CD4-positive, alpha-beta T cell treated with Interleukin-17A for 4 hours (primary cell): ENCODE data around the gene COA5.

Source experiments
- DNase-seq: peaks from one replicate; pipeline ENCODE4 v3.0.0-alpha.2; 2020; ENCODE audit warnings: mixed read lengths

Gene COA5, protein sequence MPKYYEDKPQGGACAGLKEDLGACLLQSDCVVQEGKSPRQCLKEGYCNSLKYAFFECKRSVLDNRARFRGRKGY

DNA sequence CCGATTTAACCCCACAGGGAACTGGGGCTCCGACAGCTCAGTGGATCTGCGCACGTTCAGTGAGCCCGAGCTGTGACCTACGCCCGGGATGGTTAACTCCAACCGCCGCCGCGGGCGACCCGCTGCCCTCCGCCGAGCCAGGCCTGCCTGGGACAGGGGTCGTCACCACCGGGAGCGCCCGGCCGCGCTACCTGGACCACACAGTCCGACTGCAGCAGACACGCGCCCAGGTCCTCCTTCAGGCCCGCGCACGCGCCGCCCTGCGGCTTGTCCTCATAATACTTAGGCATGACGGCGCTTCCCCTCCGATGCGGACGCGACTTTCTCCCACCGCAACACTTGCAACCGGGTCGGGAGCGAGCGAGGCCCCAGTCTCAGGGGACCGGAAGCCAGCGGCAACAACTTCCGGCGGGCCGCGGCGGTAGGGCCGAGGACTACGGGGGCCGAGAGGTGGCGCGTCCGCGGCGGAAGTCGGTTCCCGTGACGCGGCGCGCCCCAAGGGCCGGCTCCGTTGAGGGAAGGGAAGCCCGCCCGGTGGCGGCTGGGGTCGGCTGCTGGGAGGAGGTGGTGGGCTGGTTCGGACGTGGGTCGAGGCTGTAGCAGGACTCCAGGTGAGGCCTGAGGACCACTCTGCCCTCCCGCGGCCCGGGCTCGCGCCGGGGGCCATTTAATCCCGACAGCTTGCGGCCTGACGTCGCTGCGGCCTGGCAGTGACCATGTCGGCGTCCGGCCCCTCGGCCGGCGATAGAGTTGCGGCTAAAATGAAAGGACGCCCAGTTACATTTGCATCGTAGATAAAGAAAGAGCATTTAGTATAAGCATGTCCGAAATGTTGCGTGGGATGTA lies at the start of gene COA5, which contains the start of gene UNC50:
COA5 (minus strand) TSS at position 397 of the 846 bp plus-strand sequence; CDS start at position 290, 107 bp downstream.
UNC50 (plus strand) TSS at position 474 of the 846 bp plus-strand sequence. CDS start 1,171 bp downstream, outside the sequence.
- DNase-seq = peak; percentile 90

DNA sequence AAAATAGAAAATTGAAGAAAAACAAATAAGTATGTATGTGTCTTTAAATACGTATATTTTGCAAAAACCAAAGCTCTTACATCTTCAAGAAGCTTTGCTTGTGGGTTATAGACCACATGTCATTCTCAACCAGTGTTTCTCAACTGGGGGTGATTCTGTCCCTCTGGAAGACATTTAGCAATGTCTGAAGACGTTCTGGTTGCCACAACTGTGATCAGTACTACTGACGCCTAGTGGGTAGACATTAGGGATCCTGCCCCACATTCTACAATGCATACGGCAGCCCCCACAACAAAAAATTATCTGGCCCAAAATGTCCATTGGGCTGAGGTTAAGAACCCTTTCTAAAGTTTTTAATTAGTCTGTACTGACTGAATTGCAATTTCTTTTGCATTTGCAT lies 48.5 kb upstream of the COA5 start:
- peak; percentile 36 for DNase-seq

DNA sequence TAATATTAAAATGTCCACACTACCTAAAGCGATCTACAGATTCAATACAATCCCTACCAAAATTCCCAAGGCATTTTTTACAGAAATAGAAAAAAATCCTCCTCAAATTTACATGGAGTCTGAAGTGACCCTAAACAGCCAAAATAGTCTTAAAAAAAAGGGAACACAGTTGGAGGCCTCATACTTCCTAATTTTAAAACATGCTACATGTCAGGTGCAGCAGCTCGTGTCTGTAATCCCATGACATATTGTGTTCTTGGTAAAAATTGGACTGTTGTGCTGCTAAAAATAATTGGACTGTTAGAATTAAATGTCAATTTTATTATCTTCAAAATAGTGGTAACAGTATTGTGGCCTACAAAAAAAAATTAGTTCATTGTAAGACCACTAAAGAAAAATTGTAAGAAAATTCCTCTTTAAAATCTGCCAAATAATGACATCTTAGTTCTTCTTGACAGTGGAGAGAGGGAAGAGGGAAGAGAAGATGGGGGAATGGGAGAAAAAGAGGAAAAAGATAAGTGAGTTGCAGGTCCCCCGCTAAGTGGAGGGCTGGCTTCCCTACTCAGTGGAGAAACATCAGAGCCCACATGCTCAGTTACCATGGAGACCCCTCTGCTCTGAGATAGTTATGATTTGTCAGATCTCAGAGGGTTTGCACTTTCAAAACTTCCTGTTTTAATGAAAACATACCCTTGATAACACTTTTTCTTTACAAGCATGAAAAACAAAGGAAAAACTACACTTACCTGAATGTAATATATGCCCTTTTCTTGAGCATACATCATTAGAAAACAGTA lies 46.6 kb upstream of the COA5 start:
- peak; percentile 62 for DNase-seq

DNA sequence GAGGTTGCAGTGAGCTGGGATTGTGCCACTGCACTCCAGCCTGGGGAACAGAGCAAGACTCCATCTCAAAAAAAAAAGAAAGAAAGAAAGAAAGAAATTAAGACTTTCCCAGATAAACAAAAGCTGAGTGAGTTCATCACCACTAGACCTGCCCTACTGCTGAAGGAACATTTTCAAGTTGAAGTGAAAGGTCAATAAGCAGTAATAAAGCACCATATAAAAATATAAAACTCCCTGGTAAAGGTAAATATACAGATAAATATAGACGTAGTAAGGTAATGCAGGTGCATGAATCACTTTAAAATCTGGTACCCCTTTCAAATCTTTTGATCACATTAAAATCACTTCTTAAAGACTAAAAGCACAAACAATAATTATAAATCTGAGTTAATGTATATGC lies 42.7 kb upstream of the COA5 start:
- no peak for DNase-seq

DNA sequence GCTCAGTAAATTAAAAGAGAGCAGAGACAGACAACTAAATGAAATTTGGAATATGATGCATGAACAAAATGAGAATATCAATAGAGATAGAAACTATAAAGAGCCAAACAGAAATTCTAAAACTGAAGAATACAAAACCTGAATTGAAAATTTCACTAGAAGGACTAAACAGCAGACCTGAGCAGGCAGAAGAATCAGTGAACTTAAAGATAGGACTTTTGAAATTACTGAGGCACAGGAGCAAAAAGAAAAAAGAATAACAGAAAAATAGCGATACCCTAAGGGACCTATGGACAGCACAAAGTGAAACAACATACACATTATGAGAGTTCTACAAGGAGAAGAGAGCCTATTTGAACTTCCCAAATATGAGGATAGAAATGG lies 41.7 kb upstream of the COA5 start:
- no peak for DNase-seq

DNA sequence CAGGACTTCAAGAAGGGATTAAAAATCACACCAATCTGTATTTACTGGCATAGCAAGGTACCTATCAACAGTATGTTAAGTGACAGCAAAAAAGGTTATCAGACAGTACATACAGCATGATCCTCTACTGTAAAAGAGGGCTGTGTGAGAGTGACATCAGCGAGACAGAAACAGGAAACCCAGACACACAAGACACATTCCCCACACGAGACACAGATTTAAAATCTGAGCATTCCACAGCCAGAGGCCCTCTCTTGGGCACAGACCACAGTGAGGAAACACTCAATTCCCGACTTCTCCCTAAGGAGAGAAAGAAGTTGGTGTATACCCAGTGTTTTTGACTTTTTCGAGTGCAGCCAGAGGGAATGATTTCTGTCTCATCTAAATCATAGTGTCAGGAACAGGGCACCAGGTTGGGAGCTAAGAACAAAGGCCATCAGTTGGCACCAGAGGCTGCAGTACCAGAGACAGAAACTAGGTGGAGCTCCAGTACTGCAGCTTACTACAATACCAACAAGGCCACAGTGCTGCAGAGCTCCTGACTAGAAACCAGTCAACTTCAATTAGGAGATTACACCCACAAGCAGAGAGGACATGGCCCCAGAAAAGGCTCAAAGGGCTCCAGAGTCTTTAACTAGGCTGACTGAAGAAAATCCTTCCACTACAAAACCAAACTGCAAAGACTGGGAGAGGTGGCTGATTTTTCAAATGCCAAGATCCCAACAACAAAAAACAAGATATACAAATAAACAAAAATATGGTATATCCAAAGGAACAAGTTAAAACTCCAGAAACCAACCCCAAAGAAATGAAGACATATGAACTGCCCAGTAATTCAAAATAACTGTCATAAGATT lies 41.1 kb upstream of the COA5 start:
- DNase-seq = peak; percentile 88

DNA sequence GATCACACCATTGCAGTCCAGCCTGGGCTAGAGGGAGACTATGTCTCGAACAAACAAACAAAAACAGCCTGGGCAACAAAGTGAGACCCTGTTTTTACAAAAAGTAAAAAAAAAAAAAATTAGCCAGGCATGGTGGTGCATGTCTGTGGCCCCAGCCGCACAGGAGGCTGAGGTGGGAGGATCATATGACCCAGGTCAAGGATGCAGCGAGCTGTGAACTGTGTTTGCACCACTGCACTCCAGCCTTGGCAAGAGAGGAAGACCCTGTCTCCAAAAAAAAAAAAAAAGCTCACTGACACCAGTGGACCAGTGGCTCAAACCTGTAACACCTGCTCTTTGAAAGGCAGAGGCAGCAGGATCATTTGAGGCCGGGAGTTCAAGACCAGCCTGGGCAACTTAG lies 40.1 kb upstream of the COA5 start:
- DNase-seq = no peak

DNA sequence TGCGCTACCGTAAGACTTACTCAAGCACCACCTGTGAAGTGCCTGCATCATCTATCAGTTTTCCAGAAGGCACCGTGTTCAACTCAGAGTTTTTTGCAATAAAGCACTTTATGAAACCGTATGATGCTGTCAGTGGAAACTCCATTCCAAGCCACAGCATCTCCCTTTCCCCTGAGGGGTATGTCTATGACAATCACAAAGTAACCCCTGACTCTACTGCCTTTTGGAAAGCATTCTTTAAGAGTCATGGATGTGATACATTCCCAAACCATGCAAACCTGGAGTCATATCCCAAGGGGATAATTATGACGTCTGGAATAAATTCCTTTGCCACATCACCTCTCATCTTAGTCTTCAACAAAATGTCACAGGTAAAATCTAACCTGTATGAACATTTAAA lies 39.3 kb upstream of the COA5 start:
- DNase-seq = no peak

DNA sequence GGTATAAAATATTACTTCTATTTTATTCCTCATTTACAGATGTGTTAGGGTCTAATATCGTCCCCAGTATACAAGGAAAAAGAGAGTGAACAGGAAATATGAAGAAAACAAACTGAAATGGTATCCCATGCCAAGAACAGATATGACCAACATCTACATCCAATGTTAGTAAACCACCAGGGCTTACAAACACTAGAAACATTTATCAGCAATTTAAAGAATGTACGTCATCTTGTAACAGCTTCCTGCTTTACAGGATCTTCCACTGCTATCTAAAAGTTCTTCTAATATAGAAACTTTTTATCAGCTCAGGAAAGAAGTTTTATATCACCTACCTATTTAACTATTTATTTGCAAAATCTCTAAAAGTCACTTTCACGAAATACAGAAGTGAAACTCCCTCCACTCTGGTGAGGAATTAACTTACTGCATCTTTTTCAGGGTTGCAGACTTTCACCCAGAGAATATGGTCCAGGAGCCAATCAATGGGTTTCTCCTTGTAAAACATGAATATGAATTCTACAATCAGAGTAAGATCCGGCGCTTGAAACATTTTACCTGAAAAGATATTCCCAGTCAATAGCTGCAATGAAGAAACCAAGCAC lies 35.3 kb upstream of the COA5 start:
- DNase-seq = no peak

DNA sequence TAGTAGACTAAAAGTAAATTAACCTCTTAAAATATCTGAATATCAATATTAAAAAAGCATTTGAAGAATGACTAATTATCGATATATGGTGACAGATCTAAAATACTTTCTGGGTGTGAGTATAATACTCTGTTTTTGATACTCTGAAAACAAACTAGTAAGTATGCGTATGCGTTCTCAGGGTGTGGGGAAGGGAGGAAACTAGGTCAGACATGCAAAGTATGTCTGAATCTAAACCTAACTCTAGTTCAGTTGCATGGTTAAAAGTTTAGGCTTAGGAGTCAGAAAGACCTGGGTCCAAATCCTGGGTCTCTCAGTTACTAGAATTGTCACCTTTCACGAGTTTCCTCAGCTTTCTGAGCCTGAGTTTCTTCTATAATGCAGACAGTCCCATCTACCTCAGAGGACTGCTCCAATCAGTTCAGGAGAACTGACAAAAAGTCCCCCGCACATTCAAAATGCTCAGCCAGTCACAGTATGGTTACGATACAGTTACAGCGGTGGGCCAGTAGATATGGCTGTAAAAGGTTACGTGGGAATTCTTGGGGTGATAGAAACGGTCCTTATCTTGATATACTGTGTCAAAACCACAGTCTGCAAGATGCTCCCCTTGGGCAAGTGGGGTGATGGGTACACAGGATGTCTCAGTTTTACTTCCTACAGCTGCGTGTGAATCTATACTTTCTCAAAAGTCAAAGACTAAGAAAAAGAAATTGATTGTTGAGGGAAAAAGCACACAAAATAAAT lies 29.3 kb upstream of the COA5 start:
- DNase-seq = peak; percentile 68

DNA sequence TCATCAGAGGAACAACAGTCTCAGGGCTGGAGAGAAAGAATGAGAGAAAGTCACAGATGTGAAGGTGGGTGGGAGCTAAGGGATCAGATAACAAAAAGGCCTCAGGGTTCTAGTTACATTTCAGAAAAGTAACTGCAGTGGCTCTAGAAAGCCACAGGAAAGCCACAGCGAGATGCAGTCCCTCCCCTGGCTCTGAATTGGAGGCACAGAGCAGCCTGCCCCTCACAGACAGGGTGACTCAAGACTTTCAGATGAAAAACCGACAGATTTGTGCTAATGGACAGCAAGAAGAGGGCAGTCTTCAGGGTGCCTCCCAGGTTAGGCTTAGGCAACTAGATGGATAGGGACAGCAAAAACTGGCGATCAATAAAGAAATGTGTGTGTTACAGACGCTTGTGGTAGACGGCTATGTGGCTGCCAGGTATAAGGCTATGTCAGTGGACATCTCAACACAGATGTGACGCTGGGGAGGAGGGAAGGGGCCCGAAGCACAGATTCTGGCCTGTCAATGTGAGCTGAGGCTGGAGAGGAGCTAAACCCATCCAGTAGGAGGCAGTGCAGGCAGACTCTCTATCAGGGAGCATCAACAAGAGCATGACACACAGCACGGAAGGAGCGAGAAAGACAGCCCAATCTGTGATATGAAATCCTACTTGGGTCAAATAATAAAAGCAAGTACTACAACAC lies 26.2 kb upstream of the COA5 start:
- DNase-seq = peak; percentile 59

DNA sequence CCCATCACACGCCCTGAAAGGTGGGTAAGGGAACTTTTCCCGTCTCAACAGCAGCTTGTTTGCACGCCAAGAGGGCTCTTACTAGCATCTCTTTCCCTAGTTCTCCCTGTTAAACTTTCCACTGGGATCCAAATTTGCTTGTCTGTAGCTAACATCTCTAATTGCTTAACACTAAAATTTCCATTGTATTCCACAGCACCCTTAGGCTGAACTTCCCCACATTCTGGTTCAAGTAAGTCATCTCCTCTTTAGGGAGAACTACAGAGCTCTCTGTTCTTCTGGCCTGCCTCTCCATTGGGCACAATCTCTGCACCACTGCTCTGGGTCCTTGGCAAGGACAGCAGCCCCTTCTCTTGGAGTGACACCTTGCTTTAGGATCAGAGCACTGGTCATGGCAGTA lies 24.0 kb upstream of the COA5 start:
- DNase-seq = no peak

DNA sequence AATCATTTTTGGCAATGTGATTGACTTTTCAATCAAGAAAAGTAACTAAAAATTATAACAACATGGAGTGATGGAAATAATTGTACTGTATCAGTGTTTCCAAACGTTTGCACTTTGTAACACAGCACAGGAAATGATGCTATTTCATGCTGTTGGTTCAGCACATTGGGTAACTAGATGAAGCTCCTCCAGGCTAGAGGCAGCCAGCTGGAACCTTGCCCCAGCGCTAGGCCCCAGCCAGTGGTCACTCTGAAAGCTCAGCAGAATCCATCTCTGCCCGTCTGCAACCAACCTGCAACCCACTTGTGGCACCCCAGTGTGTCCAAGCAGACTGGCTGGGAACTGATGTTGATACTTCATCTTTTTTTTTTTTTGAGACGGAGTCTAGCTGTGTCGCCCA lies 15.3 kb upstream of the COA5 start:
- no peak for DNase-seq

DNA sequence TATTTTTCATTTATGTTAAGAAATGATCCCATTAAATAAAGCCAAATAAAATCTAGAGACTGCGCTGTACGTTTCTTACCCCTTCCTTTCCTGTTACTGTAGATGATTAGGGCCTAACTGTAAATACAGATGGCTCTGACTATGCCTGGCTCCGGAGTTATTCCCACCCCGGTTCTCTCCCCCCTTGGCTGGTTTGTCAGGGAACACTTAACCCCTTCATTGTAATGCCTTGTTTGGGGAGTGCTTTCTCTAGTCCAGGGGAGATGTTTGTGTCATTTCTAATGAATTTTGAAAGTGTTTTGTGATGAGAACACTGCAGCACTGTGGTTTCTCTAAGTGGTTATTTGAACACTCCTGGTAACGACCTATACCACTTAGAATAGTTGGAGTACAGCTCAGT lies 8.8 kb upstream of the COA5 start:
- DNase-seq = no peak

DNA sequence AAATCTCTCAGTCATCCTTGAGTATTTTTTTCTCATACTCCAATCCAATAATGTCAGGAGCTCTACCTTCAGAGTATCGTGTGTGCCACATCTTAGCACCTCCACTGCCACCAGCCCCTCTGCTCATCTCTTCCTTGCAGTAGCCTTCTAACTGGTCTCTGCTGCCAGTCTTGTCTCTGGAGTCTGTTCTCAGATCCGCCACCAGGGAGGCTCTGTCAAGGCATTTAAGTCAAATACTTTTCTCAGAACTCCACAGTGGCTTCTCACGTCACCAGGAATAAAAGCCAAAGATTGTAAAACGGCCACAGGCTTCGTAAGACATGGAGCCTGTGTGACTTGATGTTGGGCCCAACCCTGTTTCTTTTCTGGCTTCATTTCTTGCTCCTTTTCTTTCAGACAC lies 7.2 kb upstream of the COA5 start:
- no peak for DNase-seq

DNA sequence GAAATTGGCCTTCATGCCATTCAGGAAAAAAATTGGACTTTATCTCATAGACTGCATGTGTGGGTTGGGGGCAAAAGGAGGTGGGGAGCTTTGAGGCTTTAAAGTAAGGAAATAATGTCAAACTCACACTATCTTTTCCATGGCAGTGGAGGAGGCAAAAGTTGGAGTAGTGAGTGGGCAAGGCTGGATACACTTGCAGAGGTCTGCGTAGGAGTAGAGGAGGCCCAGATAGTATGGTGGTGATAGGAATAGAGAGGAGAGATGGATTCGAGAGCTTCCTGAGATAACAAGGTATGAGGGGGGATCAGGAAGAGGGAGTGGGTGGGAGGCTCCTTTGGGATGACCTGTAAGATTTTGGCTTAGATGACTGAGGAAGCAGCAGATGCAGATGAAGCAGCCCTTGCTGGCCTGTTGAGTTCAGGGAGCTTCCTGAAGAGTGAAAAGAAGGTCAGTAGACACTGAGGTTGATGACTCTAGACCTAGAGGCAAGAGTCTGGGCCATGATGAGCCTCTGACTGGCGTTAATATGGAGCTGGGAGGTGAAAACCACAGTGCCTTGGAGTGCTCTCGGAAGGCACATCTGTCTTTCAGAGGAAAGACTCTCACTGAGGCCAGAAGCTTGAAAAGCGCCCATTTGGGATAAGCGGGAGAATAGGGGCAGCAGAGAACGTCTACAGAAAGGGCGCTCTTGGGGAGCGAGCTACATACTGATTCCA lies 5.9 kb upstream of the COA5 start:
- no peak for DNase-seq

DNA sequence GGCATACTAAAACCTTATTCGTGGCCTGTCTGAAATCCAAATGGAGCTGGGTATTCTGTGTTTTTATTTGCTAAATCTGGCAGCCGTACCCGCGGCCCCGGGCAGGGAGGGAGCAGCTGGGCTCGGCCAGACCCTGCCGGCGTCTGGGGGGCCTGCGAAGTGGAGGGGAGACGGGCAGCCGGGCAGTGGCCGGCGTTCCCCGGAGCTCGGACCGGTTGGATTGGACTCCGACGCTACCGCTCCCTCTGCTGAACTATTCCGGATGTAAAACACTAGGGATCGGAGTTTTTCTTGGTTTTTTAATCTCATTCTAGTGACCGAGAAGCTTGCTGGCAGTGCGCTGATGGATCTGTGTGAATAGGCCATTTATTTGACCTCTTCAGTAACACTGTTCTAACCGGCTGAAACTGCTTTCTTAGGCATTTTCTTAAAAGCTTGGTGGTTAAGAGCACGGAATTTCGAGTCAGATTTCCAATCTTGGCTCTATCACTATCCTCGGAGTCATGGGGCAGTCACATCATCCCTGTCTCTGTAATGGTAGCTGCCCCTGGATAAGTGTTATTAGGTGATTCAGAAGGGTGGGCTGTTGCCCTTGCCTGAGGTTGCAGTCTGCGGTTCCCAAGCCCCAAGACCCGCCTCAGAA lies 771 bp upstream of the COA5 start:
- DNase-seq = no peak

DNA sequence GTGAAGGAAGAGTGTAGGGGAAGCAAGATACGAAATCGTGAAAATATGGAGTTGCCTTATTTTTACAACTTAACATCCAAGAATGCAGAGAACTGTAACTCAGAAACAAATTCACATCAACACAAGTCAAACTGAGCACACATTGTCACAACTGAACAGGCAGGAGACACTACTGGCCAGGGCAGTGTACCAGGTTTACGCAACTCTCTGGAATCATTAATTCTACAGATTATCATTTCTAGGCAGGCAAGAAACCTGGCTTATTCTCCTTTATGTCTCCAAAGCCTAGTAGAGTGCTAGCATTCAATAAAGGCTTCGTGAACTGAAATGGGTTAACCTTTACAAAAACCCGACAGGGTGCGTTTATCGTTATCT lies 584 bp downstream of the COA5 start:
- no peak for DNase-seq

DNA sequence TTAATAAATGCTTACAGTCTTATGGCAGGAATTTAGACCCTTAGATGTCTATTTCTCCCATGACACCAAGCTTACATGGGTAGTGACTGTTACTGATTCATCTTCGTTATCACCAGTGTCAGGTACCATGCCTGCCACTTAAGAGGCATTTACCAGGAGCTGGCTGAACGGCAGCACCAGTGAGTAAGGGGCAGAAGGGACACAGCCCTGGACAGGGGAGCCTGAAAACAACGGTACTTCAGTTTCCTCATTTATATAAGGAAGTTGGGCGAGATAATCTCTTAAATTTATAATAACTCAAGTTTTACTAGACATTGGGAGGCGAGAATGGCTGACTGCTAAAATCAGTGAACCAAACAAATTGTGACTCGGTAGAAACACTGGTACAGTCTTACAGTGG lies 1.2 kb downstream of the COA5 start:
- DNase-seq = no peak

DNA sequence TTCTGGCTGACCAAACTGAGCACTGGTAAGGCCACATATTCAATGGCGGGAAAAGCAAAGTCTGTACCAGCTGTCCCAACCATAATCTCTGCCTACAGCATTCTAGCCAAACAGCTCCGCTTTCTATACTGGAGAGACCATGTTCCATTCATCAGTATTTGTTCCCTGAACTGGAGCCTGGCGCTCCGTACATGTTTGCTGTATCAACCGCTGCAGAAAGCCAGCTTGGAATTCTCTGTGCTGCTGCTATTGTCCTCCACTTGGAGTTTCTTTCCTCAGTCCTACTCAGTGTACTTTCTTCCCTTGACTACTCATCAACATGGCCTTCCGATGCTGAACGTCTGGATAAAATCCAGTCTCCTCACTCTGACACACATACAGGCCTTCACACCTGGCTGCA lies 1.9 kb downstream of the COA5 start:
- DNase-seq = no peak
